ENCODE measurements around the gene LPO. TPM values are rescaled to one million over a fixed set of nuclear protein-coding genes. Genes with fewer than 3 reads are reported as not detected.

Gene LPO
- 0.16 to 0.29 TPM (median 0.27 TPM) in 3 replicates for total RNA-seq

- no peak within 1 kb of the TSS for H3K27ac Mint-ChIP-seq
- H3K4me3 Mint-ChIP-seq, result no peak within 1 kb of the TSS
- H3K4me1 Mint-ChIP-seq, result peaks cover 3% of the 10 kb centered on the region
- no peaks in the 10 kb centered on the region for H3K36me3 Mint-ChIP-seq
- H3K9me3 Mint-ChIP-seq, result no peaks in the 10 kb centered on the region
- no peak for TF ChIP-seq CTCF (IDR thresholded peaks at IDR 0.05; ENCODE audit: unreplicated experiment)
- DNase-seq (ENCODE audit: low spot score in 2 of 2, unreplicated experiment in 2 of 2), result no peak
- H3K27me3 Mint-ChIP-seq (ENCODE audit: low read depth), result peaks cover 94% of the 10 kb centered on the region
Observed at GRCh38 chr17:58238147-58238634, at the start of gene LPO. Gene LPO (plus strand): TSS chr17:58238584. CDS start chr17:58242980, 4,396 bp downstream.

- Mint-ChIP-seq H3K4me3 (no peak overlapping the region), H3K27ac (no peak overlapping the region), H3K27me3 (ENCODE audit: low read depth) (peaks cover 64% of the 10 kb centered on the region), H3K4me1 (peaks cover 3% of the 10 kb centered on the region), H3K9me3 (no peaks in the 10 kb centered on the region), H3K36me3 (no peaks in the 10 kb centered on the region)
- TF ChIP-seq CTCF (IDR thresholded peaks at IDR 0.05; ENCODE audit: unreplicated experiment), result no peak
- DNase-seq (ENCODE audit: low spot score in 2 of 2, unreplicated experiment in 2 of 2), result no peak
Observed at GRCh38 chr17:58189436-58190146, 48.8 kb upstream of the LPO start.

GRCh38 chr17:58191241-58191896 is 47.0 kb upstream of the LPO start:
- Mint-ChIP-seq H3K9me3 (no peaks in the 10 kb centered on the region), H3K27me3 (ENCODE audit: low read depth) (peaks cover 74% of the 10 kb centered on the region), H3K4me3 (no peak overlapping the region), H3K27ac (no peak overlapping the region), H3K4me1 (peaks cover 3% of the 10 kb centered on the region), H3K36me3 (no peaks in the 10 kb centered on the region)
- TF ChIP-seq CTCF (IDR thresholded peaks at IDR 0.05; ENCODE audit: unreplicated experiment), result no peak
- no peak for DNase-seq (ENCODE audit: low spot score in 2 of 2, unreplicated experiment in 2 of 2)

GRCh38 chr17:58192612-58193011 is 45.8 kb upstream of the LPO start, which contains the start of gene EPX:
Gene EPX (plus strand): TSS chr17:58192726. CDS start chr17:58192847, 121 bp downstream.
- no peak within 1 kb of the TSS for H3K4me3 Mint-ChIP-seq
- H3K4me1 Mint-ChIP-seq, result peaks cover 3% of the 10 kb centered on the region
- peaks cover 80% of the 10 kb centered on the region for H3K27me3 Mint-ChIP-seq (ENCODE audit: low read depth)
- TF ChIP-seq CTCF (IDR thresholded peaks at IDR 0.05; ENCODE audit: unreplicated experiment), result no peak
- H3K36me3 Mint-ChIP-seq, result no peaks in the 10 kb centered on the region
- no peaks in the 10 kb centered on the region for H3K9me3 Mint-ChIP-seq
- no peak for DNase-seq (ENCODE audit: low spot score in 2 of 2, unreplicated experiment in 2 of 2)
- no peak within 1 kb of the TSS for H3K27ac Mint-ChIP-seq

- Mint-ChIP-seq H3K36me3 (no peaks in the 10 kb centered on the region), H3K9me3 (no peaks in the 10 kb centered on the region), H3K4me3 (no peak overlapping the region), H3K27ac (no peak overlapping the region), H3K27me3 (ENCODE audit: low read depth) (peaks cover 82% of the 10 kb centered on the region), H3K4me1 (peaks cover 3% of the 10 kb centered on the region)
- TF ChIP-seq CTCF (IDR thresholded peaks at IDR 0.05; ENCODE audit: unreplicated experiment), result no peak
- no peak for DNase-seq (ENCODE audit: low spot score in 2 of 2, unreplicated experiment in 2 of 2)
Observed at GRCh38 chr17:58193641-58194255, 44.6 kb upstream of the LPO start.
